HG02642 (cell line): Measurements from ENCODE around the gene TGFBR3.

ENCODE experiments used
- ATAC-seq: cut with Tn5 transposase; IDR thresholded peaks from one replicate; pipeline ENCODE4 v1.9.1; 2021; ENCODE audit warnings: mild to moderate bottlenecking; ENCODE audit not compliant: unreplicated experiment, poor library complexity

TGFBR3 gene

DNA sequence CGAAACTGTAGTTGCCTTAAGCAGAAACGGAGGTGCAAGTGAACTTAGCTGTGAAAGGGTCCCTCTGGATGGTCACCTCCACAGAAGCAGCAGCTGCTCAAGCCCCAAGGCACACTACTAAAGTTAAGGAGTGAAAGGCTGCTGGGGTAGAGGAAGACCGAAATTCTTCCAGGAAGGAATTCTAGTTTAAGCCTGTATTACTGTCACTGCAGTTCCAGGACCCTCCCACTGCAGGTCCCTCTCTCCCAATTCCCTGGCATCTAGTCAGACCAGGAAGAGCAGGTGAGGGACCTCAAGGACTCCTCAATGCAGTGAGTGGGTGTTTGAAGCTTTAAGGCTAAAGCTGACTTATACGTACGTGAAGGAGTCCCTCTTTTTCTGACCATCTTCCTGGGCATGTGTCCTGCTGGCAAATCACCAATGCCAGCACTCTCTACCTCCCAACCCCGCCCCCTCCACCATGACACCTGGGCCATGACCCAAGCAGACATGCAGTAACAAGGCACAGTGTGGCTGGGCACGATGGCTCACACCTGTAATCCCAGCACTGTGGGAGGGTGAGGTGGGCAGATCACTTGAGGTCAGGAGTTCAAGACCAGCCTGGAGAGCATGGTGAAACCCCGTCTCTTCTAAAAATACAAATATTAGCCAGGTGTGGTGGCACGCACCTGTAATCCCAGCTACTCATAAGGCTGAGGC lies 57.2 kb downstream of the TGFBR3 start:
- ATAC-seq: no peak

GRCh38 chr1:91827459-91828321 lies 58.3 kb downstream of the TGFBR3 start:
- no peak for ATAC-seq

DNA sequence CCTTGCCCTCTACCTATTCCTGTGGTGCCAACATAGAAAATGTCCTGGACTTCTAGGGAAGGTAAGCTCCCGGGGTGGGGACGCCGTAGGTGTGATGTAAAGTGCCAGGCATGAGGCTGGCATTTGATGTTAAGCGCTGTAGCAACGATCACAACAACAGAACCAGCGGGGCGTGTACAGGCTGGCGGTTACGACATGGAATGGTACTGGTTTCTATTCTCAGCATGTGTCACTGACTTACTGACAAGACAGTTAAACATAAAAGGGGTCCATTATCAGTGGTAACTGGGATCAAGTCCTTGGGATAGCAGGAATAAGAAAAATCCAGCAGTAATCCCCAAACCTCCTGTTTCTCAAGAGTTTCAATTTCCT lies 58.9 kb downstream of the TGFBR3 start:
- no peak for ATAC-seq

DNA sequence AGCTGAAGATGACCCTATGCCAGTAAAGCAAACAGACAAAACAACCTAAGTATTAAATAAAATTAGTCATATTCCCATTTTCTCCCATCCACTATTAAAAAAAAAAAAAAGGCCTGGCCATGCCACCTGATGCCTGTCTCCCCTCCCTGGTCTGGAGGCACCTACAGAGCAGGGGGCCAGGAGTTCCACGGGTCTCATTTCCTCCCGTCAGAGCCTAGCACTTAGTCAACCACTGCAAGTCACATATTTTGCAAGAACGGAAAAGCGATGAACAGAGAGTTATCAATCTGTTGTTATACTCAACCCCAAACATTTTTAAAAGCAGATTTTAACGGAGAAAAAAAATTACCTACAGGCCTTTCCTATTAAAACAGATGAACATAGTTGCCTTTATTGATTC lies 59.3 kb downstream of the TGFBR3 start:
- ATAC-seq: no peak

GRCh38 chr1:91826248-91826647 lies 59.7 kb downstream of the TGFBR3 start:
- ATAC-seq: no peak

DNA sequence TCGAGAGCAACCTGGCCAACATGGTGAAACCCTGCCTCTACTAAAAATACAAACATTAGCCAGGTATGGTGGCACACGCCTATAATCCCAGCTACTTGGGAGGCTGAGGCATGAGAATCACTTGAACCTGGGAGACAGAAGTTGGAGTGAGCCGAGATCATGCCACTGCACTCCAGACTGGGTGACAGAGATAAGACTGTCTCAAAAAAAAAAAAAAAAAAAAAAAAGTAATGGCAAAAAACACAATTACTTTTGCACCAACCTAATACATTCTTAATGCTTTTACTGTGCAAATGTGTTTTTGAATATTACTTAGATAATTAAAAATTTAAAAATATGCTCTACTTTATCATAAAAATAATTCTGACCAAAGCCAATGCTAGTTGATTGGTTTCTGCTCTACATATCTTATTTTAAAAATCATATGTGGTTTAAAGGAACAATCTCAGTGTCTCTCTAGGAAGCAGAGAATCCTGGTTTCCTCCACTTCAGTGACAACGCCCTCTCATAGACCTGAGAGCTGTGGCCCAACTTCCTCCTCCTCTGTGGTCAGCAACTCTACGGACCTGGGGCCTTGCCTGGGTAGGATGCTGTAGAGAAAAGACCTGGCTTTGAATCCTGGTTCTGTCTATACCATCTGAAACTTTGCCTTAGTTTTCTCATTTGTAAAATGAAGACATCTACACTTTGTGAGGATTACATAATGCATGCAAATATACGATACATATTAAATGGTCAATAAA lies 64.7 kb downstream of the TGFBR3 start:
- ATAC-seq: no peak

DNA sequence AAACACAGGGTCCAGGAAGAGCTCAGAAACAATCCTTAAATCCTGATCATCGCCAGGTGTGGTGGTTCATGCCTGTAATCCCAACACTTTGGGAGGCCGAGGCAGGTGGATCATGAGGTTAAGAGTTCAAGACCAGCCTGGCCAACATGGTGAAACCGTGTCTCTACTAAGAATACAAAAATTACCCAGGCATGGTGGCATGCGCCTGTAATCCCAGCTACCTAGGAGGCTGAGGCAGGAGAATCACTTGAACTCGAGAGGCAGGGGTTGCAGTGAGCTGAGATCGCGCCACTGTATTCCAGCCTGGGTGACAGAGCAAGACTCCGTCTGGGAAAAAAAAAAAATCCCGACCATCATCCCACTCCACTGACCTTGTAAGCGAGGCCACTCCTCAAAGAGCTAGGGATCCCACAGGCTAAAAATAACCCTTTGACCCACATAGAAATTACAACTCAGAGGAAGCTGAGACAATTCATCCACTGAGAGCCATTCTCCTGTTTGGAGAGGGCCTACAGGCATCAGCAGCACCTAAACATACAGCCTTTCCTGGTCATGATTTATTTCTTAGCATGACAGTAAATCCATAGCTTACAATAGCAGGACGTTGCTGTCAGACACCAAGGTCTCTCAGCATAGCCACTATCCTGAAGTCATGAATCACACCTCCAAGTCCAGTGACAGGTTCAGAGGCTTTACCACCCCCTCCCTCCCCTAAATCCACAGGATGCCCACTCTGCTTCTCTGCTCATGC lies 66.7 kb downstream of the TGFBR3 start:
- ATAC-seq: no peak

DNA sequence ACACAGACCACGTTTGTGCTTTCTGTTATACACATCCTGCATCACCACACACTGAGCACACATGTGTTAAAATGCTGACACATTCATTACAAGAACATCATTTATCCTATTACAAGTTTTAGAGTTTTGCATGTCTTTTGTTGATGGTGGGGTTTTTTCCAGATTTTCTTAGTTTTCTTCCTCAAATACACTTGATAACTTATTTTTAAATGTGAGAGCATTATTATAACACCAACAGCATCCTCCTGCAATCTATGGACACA lies 67.3 kb downstream of the TGFBR3 start:
- no peak for ATAC-seq

DNA sequence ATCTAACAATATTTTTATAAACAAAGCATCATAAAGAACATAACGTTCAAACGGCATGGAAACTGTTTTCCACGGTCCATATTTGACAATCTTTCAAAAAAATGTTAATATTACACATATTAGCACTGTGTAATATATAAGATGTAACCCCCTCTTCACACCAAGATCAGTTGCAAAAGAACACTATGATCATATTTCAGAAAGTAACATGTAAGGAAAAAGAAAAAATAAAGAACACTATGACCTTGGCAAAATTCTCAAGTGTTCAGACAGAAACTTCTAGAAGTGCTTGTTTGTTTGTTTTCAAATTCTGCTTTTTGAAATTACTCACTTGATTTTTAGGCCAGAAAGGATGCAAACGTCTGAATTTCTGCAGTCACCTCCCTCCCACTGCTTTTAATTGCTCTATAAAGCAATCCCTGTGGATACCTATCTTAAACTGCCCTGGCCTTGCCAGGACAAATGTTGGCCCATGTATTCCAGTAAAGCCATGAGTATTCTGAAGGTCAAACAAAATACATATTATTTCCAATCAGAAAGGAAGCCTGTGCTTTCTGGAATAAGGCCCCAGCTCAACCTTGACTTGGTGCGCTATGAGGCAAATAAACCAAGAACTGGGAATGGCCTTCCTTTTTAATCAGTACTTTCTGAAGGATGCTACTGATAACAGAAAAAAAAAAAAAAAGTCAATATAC lies 68.6 kb downstream of the TGFBR3 start:
- no peak for ATAC-seq

DNA sequence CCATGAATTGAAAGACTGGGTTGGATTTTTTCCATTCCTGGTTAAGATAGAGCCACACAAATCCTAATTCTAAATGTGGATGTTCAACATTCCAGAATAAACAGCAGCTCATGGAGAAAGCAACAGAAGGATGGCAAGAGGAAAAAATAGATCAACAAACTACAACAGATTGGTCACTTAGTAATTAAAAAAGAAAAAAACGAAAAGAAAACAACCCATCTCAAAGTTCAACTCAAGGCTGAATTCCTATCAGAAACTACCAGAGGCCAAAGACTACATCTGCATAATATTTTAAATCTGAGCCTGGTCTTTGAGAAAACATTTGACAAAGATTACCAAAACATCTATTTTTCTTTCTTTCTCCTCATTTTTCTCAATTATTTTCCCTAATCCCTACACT lies 69.9 kb downstream of the TGFBR3 start:
- ATAC-seq: no peak

DNA sequence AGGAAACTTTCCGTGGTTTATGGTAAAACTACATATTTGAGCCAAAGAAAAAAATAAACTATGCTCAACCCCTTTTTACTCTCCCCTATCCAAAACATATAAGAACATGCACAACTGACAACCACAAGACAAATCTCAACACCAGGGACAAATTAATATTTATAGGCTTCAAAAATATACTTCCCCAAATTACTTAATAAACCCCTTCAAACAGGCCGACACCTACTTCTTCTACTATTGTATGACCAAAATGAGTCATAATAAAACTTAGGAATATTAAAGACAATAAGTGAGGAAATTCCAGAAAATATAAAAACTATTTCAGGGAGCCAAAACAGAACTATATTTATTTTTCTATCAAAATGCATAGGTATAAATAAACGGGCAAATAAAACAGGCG lies 71.5 kb downstream of the TGFBR3 start:
- no peak for ATAC-seq

- ATAC-seq: no peak
These were observed 72.1 kb downstream of the TGFBR3 start for GRCh38 chr1:91813813-91814212.

GRCh38 chr1:91811363-91812025 lies 74.5 kb downstream of the TGFBR3 start:
- no peak for ATAC-seq

DNA sequence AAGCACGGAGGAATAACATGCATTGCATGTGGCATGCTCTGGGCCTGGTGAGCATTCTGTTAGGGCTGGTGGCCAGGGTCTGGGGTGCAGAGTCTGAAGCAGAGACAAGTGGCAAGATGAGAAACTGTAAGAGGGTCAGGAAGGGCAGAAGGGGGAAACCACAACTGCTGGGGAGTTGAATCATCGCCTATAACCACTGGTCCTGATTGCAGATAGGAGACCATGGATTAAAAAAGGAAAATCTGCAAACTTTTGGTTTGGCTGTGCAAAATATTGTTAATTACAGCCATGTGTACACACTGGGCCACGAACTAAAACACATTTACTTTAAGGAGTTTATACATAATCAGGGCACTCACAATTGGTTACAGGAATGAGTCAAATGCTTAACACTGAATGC lies 76.6 kb downstream of the TGFBR3 start:
- ATAC-seq: no peak

DNA sequence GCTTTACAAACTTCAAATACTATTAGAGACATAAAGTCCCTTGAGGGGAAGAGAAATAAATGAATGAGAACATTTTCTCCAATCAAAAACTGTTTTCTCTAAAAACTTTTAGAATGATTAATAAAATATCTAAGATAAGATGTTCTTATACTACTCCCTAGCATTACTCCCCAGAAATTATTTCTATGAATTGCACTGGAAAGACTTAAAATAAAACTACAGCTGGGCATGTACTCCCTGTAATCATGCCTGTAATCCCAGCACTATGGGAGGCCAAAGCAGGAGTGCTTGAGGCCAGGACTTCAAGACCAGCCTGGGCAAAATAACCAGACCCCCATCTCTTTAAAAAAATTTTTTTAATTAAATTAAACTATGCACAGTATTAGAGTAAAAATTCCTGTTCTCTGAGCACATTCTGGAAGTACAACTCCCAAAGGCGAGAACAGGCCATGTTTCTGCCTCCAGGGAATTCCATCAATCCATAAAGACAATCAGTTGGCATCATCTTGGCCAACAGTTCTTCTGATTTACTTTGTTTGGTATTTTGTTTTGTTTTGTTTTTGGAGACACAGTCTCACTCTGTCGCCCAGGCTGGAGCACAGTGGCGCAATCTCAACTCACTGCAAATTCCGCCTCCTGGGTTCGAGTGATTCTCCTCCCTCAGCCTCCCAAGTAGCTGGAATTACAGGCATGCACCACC lies 77.9 kb downstream of the TGFBR3 start:
- no peak for ATAC-seq

GRCh38 chr1:91806769-91807700 lies 78.9 kb downstream of the TGFBR3 start:
- no peak for ATAC-seq

DNA sequence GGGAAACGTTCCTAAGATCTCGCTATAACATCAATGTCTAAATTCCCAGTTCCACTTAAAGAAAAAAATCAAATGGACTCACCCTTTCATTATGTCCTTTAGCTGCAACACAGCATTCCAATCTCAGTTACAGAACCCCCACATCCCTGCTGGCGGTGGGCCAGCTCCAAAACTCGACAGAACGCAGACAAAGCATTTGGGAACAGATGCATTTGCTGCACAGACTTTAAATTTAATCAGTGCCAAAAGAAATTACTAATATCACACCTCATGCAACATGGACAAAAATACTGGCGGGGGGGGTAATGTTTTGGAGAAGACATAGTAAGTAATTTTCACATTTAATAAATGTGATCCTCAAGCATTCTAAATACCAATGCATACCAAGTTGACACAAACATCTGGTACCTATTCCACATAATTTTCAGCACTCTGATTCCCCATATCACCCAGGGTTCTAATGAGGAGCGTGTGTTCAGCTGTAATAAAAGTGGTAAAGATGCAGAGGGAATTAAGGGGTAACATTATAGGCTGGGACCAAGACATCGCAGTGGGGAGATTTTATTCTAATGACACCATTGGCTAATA lies 79.7 kb downstream of the TGFBR3 start:
- no peak for ATAC-seq
